Dermis microvascular lymphatic vessel endothelial cell (primary cell): Measurements from ENCODE around the gene GTF3C1. TPM values are rescaled to one million over a fixed set of nuclear protein-coding genes. Genes with fewer than 3 reads are reported as not detected.
"Not testable (repeated sequence)": the region's sequence is repeated elsewhere in the genome, so short reads cannot be mapped to it uniquely, and the experiment has no call there.

Experiments used
- DNase-seq, 2 donors: peaks; one replicate each; pipeline versions ENCODE4 v3.0.0 to v3.0.0-alpha.2; 2010; ENCODE audit warnings: low read depth in 2 of 2
- total RNA-seq: library from RNA; depleted of rRNA; stranded (reverse); fragments of >200 nt; gene quantifications from 2 replicates; pipeline ENCODE4 v1.2.1, GENCODE V29; 2014

Gene GTF3C1, protein sequence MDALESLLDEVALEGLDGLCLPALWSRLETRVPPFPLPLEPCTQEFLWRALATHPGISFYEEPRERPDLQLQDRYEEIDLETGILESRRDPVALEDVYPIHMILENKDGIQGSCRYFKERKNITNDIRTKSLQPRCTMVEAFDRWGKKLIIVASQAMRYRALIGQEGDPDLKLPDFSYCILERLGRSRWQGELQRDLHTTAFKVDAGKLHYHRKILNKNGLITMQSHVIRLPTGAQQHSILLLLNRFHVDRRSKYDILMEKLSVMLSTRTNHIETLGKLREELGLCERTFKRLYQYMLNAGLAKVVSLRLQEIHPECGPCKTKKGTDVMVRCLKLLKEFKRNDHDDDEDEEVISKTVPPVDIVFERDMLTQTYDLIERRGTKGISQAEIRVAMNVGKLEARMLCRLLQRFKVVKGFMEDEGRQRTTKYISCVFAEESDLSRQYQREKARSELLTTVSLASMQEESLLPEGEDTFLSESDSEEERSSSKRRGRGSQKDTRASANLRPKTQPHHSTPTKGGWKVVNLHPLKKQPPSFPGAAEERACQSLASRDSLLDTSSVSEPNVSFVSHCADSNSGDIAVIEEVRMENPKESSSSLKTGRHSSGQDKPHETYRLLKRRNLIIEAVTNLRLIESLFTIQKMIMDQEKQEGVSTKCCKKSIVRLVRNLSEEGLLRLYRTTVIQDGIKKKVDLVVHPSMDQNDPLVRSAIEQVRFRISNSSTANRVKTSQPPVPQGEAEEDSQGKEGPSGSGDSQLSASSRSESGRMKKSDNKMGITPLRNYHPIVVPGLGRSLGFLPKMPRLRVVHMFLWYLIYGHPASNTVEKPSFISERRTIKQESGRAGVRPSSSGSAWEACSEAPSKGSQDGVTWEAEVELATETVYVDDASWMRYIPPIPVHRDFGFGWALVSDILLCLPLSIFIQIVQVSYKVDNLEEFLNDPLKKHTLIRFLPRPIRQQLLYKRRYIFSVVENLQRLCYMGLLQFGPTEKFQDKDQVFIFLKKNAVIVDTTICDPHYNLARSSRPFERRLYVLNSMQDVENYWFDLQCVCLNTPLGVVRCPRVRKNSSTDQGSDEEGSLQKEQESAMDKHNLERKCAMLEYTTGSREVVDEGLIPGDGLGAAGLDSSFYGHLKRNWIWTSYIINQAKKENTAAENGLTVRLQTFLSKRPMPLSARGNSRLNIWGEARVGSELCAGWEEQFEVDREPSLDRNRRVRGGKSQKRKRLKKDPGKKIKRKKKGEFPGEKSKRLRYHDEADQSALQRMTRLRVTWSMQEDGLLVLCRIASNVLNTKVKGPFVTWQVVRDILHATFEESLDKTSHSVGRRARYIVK (N-terminal part only)
- 51.9 and 64.2 TPM in 2 replicates for total RNA-seq

DNA sequence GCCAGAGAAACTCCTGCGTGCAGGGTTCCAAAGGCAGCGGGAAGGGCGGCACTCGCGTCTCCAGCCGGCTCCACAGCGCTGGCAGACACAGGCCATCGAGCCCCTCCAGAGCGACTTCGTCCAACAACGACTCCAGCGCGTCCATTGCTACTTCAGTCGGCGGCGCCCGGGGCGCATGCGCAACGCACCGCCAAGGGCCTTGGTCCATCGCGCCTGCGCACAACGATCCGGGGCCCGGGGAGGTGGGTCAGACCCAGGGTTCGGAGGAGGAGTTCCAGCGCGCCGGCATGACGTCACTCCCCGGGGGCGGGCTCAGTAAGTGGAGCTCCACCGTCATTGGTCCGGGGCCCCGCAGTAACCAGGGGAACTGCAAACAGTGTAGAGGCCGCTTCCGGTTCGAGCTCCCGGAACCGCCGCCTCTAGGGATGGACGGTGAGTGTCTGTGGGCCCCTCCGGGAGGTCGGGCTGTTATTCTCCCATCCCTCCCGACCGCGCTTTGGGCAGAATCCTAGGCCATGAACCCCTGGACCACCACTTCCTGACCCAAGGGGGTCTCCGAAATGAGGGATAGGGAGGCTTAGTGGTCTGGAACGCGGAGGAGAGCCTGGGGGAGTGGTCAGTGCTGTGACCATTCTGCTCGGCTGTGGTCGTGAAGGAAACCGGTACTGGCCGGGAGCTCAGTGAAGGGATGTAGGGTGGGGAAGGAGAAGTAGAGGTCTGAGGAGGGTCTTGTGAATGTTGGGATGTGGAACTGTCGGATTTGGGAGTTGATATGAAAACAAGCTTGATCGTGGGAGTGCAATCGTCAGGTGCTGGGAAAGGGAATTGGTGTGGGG is at the start of gene GTF3C1, which contains the start of gene KATNIP:
Gene GTF3C1 (minus strand): TSS at position 168 of the 836 bp plus-strand sequence. CDS start 23 bp downstream, at position 145.
Gene KATNIP (plus strand): TSS at position 399 of the 836 bp plus-strand sequence. CDS start 27 bp downstream, at position 426.
- DNase-seq = peak; percentile 95 to 99

DNA sequence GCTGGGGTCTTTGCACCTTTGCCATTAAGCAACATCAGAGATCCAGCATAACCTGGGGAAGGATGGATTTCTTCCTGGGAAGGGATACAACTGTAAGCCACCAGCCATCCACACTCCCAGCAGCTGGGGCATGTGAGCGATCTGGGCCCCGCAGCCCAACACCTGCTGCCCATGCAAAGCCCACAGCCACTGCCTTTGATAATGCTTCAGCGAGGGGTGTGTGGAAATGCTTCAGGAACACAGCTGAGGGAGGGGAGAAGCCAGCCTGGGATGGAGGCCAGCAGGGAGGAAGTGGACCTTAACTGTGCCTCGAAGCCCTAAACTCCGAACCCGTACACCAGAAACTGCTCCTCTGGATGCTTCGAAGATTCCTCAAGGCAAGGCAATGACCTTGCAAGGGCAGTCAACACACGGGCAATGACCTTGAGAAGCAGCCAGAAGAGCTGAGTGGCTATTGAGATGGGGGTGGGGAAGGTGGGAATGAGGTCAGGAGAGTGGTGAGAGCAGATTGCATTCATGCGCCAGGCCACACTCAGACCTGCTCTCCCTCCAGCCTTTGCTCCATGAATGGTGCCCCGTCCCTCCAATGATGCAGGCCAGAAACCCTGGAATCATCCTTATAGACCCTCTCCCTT is 49.3 kb upstream of the GTF3C1 start:
- DNase-seq = no peak

DNA sequence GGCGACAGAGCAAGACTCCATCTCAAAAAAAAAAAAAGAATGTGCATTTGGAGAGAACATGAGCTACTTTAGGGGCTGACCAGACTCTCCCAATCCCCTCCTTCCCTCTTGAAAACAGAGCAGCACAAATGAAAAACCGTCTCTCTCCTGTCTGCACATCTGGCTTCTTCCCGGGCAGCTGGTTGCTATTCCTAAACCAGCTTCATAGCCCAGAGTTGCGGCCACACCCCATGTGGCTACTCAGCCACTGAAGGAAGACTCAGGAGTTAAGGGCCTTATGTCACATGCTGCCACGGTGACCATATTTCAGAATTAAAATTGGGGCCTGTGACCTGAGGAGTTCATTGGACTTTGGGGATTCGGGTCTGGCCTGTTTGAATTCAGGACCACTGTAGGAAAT is 48.5 kb upstream of the GTF3C1 start:
- DNase-seq = no peak

DNA sequence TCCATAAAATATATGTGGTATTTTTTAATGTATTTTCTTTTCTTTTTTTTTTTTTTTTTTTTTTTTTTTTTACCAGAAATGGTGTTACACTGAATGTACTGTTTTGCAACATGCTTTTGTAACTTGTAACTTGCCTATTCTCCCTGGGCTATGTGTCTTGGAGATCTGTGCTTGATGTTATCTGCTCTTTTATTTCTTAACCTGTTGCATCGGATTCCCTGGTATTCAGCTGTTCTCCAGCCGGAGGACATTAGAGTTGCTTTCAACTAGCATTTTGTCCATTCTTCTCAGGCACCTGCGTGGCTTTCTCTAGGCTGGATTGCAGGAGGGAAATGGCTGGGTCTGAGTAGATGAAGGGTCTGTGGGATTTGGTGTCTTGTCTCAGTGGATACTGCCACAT is 47.6 kb upstream of the GTF3C1 start:
- no peak for DNase-seq

DNA sequence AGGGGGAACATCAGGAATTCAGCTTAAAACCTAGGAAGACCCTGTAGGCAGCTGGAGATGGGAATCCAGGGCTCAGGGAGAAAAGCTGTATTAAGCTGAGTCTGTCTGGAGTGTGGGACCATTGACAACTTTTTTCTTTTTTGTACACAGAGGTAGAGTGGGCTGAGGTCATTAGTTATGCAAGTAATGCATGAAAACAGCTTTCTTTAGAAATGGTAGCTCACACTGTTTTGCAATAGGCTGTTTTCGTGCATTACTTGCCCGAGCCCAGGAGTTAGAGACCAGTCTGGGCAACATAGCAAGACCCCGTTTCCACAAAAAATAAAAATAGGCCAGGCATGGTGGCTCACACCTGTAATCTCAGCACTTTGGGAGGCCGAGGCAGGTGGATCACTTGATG is 46.7 kb upstream of the GTF3C1 start:
- no peak for DNase-seq

DNA sequence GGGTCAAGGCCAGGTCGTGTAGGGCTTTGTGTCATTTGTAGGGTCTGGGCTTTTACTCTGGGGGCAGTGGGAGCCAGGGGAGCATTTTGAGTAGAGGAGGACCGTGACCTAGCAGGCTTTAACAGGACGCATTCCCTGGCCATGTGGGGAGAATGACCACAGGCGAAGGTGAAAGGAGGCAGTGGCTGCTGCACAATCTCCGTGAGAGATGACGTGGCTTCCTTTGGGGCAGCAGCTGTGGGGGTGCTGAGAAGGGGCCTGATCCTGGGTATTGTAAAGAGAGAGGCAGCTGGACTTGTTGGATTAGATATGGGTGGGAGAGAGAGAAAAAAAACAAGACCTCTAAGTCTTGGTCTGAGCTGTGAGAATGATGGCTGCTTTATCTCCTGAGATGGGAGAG is 46.3 kb upstream of the GTF3C1 start:
- no peak for DNase-seq

DNA sequence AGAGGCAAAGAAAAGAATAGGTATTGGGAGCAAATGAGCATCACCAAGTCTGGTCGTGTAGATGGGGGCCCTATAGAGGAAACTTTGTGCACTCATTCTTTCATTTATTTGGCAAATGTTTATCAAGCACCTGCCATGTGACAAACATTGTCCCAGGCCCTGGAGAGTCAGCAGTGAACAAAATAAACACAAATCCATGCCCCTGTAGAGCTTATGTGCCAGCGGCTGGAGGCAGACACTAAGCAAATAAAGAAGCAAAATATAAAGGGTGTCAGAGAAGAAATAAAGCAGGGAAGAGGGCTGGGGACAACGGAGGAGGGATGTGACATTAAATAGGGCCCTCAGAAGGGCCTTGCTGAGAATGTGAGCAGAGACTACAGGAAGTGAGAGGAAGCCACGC is 45.8 kb upstream of the GTF3C1 start:
- no peak for DNase-seq

DNA sequence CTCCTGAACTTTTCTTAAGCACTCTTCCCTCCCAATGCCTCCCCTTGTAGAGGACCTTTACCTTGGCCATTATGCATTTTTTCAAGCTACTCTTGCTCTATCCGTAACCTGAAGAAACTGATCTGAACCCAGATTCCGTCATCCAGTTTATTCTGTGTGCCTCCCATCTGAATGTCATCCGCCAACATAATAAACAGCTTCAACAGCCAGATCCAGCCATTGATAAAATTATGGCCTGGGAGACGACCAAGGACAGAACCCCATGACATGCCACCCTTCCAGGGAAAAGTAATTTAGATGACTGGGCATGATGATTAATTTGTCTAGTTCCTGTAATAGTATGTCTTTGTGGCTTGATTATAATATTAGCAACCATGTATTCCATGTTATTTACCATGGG is 42.1 kb upstream of the GTF3C1 start:
- DNase-seq = no peak

DNA sequence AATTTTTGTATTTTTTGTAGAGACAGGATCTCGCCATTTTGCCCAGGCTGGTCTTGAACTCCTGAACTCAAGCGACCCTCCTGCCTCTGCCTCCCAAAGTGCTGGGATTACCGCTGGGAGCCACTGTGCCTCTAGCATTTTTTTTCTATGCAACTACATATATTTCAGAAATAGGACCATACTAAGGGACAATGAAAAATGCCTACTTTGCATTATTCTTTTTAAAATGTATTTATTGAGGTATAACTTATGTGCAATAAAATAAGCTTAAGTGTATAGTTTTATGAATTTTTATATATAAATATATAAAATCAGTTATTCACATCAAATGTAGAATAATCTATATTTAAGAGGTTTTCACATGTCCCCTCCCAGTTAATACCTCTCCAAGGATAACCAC is 38.3 kb upstream of the GTF3C1 start:
- DNase-seq = no peak

DNA sequence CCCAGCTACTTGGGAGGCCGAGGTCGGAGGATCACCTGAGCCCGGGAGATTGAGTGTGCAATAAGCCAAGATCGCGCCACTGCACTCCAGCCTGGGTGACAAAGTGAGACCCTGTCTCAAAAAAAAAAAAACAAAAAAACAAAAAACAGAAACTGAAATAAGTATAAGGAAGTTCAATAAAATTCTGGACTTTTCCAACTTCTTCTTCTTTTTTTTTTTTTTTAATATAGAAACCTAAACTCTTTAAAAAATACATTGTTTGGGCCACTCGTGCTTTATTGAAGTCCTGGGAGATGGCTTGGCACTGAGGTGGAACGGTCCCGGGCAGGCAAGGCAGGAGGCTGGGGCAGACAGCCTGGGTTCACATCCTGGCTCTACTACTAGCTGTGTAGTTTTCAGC is 37.0 kb upstream of the GTF3C1 start:
- DNase-seq = no peak

DNA sequence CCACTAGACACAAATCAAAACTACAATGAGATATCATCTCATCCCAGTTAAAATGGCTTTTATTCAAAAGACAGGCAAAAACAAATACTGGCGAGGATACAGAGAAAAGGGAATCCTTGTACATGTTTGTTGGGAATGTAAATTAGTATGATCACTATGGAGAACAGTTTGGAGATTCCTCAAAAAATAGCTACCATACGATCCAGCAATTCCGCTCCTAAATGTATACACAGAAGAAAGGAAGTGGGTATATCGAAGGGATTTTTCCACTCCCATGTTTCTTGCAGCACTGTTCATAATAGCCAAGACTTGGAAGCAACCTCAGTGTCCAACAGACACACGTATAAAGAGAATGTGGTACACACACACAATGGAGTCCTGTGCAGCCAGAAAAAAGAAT is 35.5 kb upstream of the GTF3C1 start:
- no peak for DNase-seq

DNA sequence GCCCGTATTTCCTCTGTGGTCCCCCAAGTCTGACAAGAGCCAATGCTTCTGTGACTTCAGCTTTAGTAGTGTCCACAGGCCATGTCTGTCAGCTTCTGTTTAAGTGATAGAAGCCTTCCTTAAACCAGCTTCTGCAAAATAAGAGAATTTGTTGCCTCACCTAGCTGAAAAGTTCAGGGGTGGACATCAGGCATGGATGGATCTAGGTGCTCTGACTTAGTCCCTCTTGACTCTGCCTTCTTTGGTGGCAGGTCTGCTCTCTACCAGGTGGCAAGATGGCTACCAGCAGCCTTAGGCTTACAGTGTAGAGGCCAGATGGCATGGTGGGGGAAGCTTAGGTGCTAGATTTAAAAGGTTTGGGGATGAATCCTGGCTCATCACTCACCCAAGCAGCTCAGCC is 33.9 kb upstream of the GTF3C1 start:
- no peak for DNase-seq

DNA sequence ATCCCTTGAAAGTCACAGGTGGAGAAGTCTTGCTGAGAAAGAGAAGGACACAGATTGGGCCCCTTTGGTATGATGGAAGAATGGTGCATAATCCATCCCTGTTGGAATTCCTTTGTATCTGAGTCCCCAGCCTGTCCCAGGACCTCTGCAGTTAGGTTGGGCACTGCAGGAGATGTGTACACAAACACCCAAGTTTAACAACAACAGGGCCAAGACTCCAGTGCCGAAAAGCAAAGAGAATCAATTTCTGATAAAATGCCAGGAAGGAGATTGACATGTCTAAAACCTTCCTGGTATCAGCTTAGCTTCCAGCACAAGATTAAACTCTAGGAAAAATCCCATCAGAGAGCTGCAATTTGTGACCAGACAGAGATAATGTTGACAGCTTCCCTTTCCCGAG is 33.2 kb upstream of the GTF3C1 start:
- no peak for DNase-seq

DNA sequence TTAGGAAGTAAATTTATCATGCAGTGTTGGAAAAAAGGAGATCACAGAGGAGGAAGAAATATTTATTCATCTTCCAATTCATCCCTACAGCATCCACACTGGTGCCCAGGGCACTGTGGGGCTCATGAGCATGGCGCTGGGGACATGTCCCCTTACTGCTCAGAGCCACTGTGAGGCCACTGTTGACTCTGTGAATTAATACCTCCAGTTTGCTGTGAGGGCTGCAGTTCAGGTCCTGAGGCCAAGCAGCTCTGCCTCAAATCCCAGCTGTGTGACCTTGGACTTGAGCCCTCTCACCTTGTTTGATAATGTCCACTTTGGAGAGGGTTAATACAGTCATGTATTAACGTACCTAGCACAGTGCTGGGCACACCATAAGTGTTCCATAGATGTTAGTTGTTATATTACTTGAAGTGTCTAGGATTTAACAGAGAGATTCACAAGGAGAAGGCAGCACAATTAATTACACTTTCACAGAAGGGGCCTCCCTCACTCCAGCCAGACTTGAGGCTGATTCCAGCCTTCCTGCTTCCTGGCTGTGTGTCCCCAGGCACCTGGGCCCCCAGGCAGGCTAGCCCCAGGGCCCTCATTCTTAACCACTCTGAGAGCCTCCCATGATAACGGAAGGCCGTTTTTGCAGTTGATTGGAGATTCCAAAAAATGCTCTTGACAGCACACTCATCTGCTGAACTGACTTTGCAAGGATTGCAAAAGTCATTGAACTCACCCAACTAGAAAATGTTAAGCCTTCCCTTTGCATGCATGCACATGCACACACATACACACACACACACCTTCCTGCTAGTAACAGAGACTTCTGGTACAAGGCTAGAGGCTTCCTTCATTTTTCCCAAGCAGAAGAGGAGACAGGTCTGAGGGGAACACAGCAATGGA is 29.6 kb upstream of the GTF3C1 start:
- no peak for DNase-seq

DNA sequence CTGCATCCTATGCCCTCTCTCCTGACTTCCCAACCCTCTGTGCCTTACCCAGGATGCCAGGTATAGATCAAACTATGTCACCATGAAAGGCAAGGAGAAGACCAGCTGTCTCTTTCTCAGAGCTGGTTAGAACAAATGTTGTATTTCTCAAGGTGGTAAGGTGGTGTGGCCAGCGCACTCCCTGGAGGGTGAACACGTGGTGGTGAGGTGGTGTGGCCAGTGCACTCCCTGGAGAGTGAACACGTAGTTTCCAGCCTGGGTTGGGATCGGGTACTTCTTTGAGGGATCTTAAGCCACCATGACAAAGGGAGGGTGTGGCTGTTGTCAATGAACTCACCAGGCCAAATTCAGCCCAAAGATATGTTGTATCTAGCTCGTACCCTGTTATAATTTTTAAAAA is 27.0 kb upstream of the GTF3C1 start:
- no peak for DNase-seq

DNA sequence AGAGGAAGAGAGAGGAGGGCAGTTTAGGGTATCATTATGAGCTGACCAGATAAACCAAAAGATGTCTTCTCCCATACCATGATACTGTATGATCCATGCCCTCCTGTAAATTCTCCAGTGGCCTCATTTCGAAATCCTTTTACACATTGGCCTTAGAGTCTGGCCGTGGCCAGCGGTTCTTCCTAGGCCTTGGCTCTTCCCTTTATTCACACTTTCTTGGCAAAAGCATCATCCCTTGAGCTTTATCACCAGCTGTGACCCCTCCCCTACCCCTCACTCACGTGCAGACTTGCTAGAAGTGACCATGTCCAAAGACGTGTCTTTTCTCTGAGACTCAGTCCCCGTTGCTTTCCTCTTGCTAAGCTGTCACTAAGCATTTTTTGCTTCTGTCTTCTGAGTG is 23.0 kb upstream of the GTF3C1 start:
- no peak for DNase-seq

DNA sequence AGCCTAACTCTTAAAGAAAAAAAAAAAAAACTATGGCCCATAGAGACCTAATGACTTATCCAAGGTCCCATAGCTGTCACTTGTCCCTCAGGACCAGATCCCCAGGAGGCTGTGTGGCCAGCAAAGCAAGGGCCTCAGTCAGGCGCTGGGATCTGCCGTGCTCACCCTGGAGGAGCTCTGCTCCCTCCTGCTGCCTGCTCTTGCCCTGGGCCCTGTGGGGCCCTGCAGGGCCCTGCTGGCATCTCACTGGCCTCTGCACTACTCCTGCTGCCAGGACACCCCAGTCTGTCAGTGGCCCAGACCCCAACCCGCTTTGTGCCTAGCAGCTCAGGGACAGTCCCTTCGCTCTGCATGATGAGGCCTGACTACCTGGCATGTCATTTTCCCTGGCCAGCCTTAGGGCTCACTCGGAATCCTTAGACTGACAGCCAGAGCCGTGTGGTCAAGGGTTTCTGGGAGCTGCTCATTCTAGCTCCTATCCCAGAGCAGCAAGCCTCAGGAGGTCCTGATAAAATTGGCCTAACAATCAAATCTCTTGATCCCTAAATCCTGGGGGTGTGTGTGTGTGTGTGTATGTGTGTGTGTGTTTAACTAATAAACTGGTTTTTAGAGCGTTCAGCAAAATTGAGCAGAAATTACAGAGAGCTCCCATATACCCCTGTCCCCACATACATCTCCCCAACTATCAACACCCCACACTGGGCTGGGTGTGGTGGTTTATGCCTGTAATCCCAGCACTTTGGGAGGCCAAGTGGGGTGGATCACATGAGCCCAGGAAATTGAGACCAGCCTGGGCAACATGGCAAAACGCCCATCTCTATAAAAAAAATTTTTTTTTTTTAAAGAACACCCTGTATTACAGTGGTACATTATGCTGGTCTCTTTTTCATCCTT is 22.0 kb upstream of the GTF3C1 start:
- DNase-seq = no peak

DNA sequence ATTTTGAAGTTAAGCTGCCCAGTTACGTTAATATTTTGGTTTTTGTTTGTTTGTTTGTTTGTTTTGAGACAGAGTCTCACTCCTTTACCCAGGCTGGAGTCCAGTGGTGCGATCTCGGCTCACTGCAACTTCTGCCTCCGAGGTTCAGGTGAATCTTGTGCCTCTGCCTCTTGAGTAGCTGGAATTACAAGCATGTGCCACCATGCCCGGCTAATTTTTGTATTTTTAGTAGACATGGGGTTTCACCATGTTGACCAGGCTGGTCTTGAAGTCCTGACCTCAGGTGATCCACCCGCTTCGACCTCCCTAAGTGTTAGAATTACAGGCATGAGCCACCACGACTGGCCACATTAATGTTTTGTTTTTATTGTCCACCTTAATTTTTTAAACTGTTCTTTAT is 21.3 kb upstream of the GTF3C1 start:
- not testable (repeated sequence) for DNase-seq
